Stomach (tissue), 9 donors: Measurements from ENCODE around the gene WWOX. TPM values are rescaled to one million over a fixed set of nuclear protein-coding genes. Genes with fewer than 3 reads are reported as not detected.

Experiments
- DNase-seq, 2 donors: peaks; one replicate each; pipeline versions ENCODE4 v3.0.0 to v3.0.0-alpha.2; 2013 to 2019
- H3K27ac ChIP-seq, 5 donors: fragments of 200-600 bp in 4 of 5; sonication (generic) in 4 of 5; one replicate each; pipeline ENCODE4 v1.5.1; 2013 to 2019; ENCODE audit warnings: mild to moderate bottlenecking in 1 of 5, moderate library complexity in 1 of 5
- H3K27me3 ChIP-seq, 3 donors: fragments of 200-600 bp; sonication (generic); one replicate each; pipeline ENCODE4 v1.5.1; 2017 to 2019; ENCODE audit warnings: mixed run types in 1 of 3
- H3K36me3 ChIP-seq, 4 donors: fragments of 200-600 bp; sonication (generic); 1 replicate in 3 of 4; 2 replicates in 1 of 4; pipeline ENCODE4 v1.5.1; 2016 to 2019
- H3K4me1 ChIP-seq, 4 donors: fragments of 200-600 bp; sonication (generic); one replicate each; pipeline ENCODE4 v1.5.1; 2016 to 2019
- H3K4me3 ChIP-seq, 4 donors: fragments of 200-600 bp; sonication (generic) in 3 of 4; one replicate each; pipeline ENCODE4 v1.5.1; 2016 to 2019; ENCODE audit warnings: mild to moderate bottlenecking in 1 of 4
- H3K9me3 ChIP-seq, 4 donors: fragments of 200-600 bp; sonication (generic); one replicate each; pipeline ENCODE4 v1.5.1; 2016 to 2019
- CTCF ChIP-seq, 7 experiments: fragments of 450-650 bp in 4 of 7; fragments of 200-600 bp in 3 of 7; sonication (generic) in 3 of 7; IDR thresholded peaks; one replicate each; pipeline ENCODE4 v1.5.1; 2016 to 2019; ENCODE audit warnings: antibody characterized with exemption in 7 of 7, control low read depth in 2 of 7, mild to moderate bottlenecking in 1 of 7
- EP300 ChIP-seq: sonication (generic); formaldehyde crosslinking; IDR thresholded peaks from one replicate; pipeline ENCODE4 v1.6.1; 2017; ENCODE audit warnings: antibody characterized with exemption
- POLR2A ChIP-seq, 4 donors: fragments of 450-650 bp; IDR thresholded peaks; one replicate each; pipeline ENCODE4 v1.6.1; 2016; ENCODE audit warnings: antibody characterized with exemption in 4 of 4, control low read depth in 2 of 4, mild to moderate bottlenecking in 1 of 4, moderate library complexity in 1 of 4
- POLR2AphosphoS5 ChIP-seq, 3 donors: sonication (generic); formaldehyde crosslinking; IDR thresholded peaks; one replicate each; pipeline ENCODE4 v1.6.1; 2016; ENCODE audit warnings: antibody characterized with exemption in 3 of 3
- WGBS, 5 donors: extraction: QIAGEN DNeasy Blood & Tissue Kit in 3 of 5; methylation state at CpG; one replicate each; pipeline versions ENCODE4 v1.1.5 to v1.1.7; 2013 to 2018; 5-methylcytosine and 5-hydroxymethylcytosine counted together
- intact Hi-C: fragments of 100-400 bp; cut with DNase I; formaldehyde crosslinking; loops from one replicate; pipeline ENCODE4 v1.15.1; 2023; ENCODE audit warnings: low total_unique reads
- polyA plus RNA-seq, 3 donors: library from polyadenylated mRNA; stranded (reverse); fragments of 200-250 nt; gene quantifications; one replicate each; pipeline ENCODE4 v1.2.3, GENCODE V29; 2013
- total RNA-seq, 5 donors: library from RNA; depleted of rRNA; stranded (reverse); fragments of >200 nt; gene quantifications; one replicate each; pipeline versions ENCODE4 v1.1.0 to v1.2.3, GENCODE V29; 2014 to 2016
- donor health status: healthy with polysubstance abuse.
- donor health status: Bipolar disorder and iron deficiency.
- donor health status: healthy.

The WWOX gene
- total and polyA plus RNA-seq, 8 donors, result 7.7 to 129 (median 48.7) TPM

- Histone ChIP-seq H3K27ac (no peak overlapping the region), H3K4me3 (no peak overlapping the region), H3K9me3 (no peaks in the 10 kb centered on the region), H3K36me3 (no peaks in the 10 kb centered on the region), H3K4me1 (no peaks in the 10 kb centered on the region), H3K27me3 (no peaks in the 10 kb centered on the region)
- DNase-seq, result no peak
- intact Hi-C loops, result no loop called here
- TF ChIP-seq POLR2A (IDR thresholded peaks at IDR 0.05), result no peak
- TF ChIP-seq EP300, result no peak
- no peak for TF ChIP-seq POLR2AphosphoS5 (IDR thresholded peaks at IDR 0.05)
- TF ChIP-seq CTCF (IDR thresholded peaks at IDR 0.05), result no peak
- WGBS, 5 donors, result 61 to 66% (median 63%) methylated on average over 3 of the region's 3 CpGs
These were observed 685.8 kb downstream of the WWOX start for GRCh38 chr16:78785218-78785617.

- TF ChIP-seq POLR2AphosphoS5 (IDR thresholded peaks at IDR 0.05) (no peak), CTCF (IDR thresholded peaks at IDR 0.05) (no peak), EP300 (no peak), POLR2A (IDR thresholded peaks at IDR 0.05) (no peak)
- Histone ChIP-seq H3K27me3 (no peaks in the 10 kb centered on the region), H3K4me3 (no peak overlapping the region), H3K36me3 (no peaks in the 10 kb centered on the region), H3K4me1 (no peaks in the 10 kb centered on the region), H3K9me3 (no peaks in the 10 kb centered on the region), H3K27ac (no peak overlapping the region)
- no peak for DNase-seq
- WGBS, 5 donors, result 49 to 67% (median 54%) methylated on average over 3 of the region's 3 CpGs
- intact Hi-C loops, result no loop called here
These were observed 687.2 kb downstream of the WWOX start for GRCh38 chr16:78786635-78787034.

- no peak for DNase-seq
These were observed 688.8 kb downstream of the WWOX start for GRCh38 chr16:78788276-78788675.

GRCh38 chr16:78788696-78789095 lies 689.2 kb downstream of the WWOX start:
- Histone ChIP-seq H3K4me3 (no peak overlapping the region), H3K9me3 (no peaks in the 10 kb centered on the region), H3K36me3 (no peaks in the 10 kb centered on the region), H3K4me1 (no peaks in the 10 kb centered on the region), H3K27me3 (no peaks in the 10 kb centered on the region), H3K27ac (no peak overlapping the region)
- intact Hi-C loops, result no loop called here
- 75 to 86% (median 82%) methylated on average over 2 of the region's 2 CpGs for WGBS, 5 donors
- DNase-seq, result no peak
- TF ChIP-seq CTCF (IDR thresholded peaks at IDR 0.05) (no peak), POLR2AphosphoS5 (IDR thresholded peaks at IDR 0.05) (no peak), EP300 (no peak), POLR2A (IDR thresholded peaks at IDR 0.05) (no peak)

More at GRCh38 chr16:78788276-78788675, 688.8 kb downstream of the WWOX start:
- Histone ChIP-seq H3K36me3 (no peaks in the 10 kb centered on the region), H3K27me3 (no peaks in the 10 kb centered on the region), H3K9me3 (no peaks in the 10 kb centered on the region), H3K4me3 (no peak overlapping the region), H3K4me1 (no peaks in the 10 kb centered on the region), H3K27ac (no peak overlapping the region)
- no peak for TF ChIP-seq CTCF (IDR thresholded peaks at IDR 0.05)
- TF ChIP-seq POLR2AphosphoS5 (IDR thresholded peaks at IDR 0.05), result no peak
- no peak for TF ChIP-seq EP300
- TF ChIP-seq POLR2A (IDR thresholded peaks at IDR 0.05), result no peak
- 93 to 100% (median 98%) methylated on average over 2 of the region's 2 CpGs for WGBS, 5 donors
- intact Hi-C loops, result no loop called here
